Measurements from ENCODE around the gene XRCC1.

XRCC1 gene

GRCh38 chr19:43496960-43497359 lies 78.4 kb downstream of the XRCC1 start:
- Histone ChIP-seq H3K4me3 (ENCODE audit: low read length) (no peak overlapping the region), H3K36me3 (ENCODE audit: control insufficient read depth, insufficient read depth, low read length) (no peaks in the 10 kb centered on the region), H3K27me3 (ENCODE audit: control insufficient read depth, insufficient read depth, low read length) (no peaks in the 10 kb centered on the region), H3K4me1 (ENCODE audit: control insufficient read depth, insufficient read depth, low read length) (peaks cover 11% of the 10 kb centered on the region), H3K9ac (ENCODE audit: low read length) (no peak overlapping the region), H3K9me3 (ENCODE audit: control insufficient read depth, low read length) (no peaks in the 10 kb centered on the region)

DNA sequence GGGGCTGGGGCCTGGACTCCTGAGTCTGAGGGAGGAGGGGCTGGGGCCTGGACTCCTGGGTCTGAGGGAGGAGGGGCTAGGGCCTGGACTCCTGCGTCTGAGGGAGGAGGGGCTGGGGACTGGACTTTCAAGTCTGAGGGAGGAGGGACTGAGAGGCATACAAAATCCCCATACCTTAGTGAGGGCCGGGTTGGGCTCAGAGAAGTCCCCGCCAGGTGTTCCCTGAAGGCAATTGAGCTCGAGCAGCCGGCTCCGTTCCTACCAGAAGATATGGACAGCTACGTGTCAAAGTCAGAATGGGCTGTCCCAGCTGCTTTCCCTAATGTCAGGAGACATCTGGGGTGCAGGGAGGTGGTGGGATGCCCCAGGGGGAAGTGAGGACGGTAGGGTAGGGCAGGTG lies 80.2 kb downstream of the XRCC1 start:
- H3K4me3 ChIP-seq (ENCODE audit: low read length), result no peak overlapping the region
- no peaks in the 10 kb centered on the region for H3K27me3 ChIP-seq (ENCODE audit: control insufficient read depth, insufficient read depth, low read length)
- H3K4me1 ChIP-seq (ENCODE audit: control insufficient read depth, insufficient read depth, low read length), result peaks cover 11% of the 10 kb centered on the region
- H3K36me3 ChIP-seq (ENCODE audit: control insufficient read depth, insufficient read depth, low read length), result no peaks in the 10 kb centered on the region
- no peak overlapping the region for H3K9ac ChIP-seq (ENCODE audit: low read length)
- H3K9me3 ChIP-seq (ENCODE audit: control insufficient read depth, low read length), result no peaks in the 10 kb centered on the region

All from mucosa of stomach (tissue), 1 donor.